BJ (cell line): ENCODE measurements around the gene TEX9. TPM values are rescaled to one million over a fixed set of nuclear protein-coding genes. Genes with fewer than 3 reads are reported as not detected.

ENCODE experiments used
- CTCF ChIA-PET: fragments of 350-600 bp; formaldehyde crosslinking; extraction: SDS; loops from one replicate; lab custom pipeline; 2021; ENCODE audit warnings: antibody characterized with exemption, inconsistent platforms; lab: Yijun Ruan, JAX
- POLR2A ChIA-PET: fragments of 300-600 bp; sonication (Branson Sonifier 250); formaldehyde crosslinking; extraction: SDS; loops from one replicate; lab custom pipeline; 2021; ENCODE audit warnings: antibody characterized with exemption; lab: Charles Lee
- DNase-seq: peaks from one replicate; pipeline ENCODE4 v3.0.0-alpha.2; 2011; ENCODE audit warnings: low read depth
- H3K27me3 ChIP-seq: 2 replicates; pipeline ENCODE4 v1.6.0; 2011; ENCODE audit warnings: low read length; ENCODE audit not compliant: control insufficient read depth, insufficient read depth
- H3K36me3 ChIP-seq: 2 replicates; pipeline ENCODE4 v1.5.1; 2011; ENCODE audit warnings: low read length; ENCODE audit not compliant: control insufficient read depth, insufficient read depth
- H3K4me3 ChIP-seq: 2 replicates; pipeline ENCODE4 v1.5.1; 2011; ENCODE audit warnings: low read depth, mild to moderate bottlenecking, control low read depth, low read length
- CTCF ChIP-seq: IDR thresholded peaks from 2 replicates; pipeline ENCODE4 v1.5.1; 2011; ENCODE audit warnings: low read depth, mild to moderate bottlenecking, control low read depth, inconsistent platforms, low read length, moderate library complexity; ENCODE audit not compliant: insufficient read depth
- polyA plus RNA-seq: library from polyadenylated mRNA; depleted of rRNA; stranded (reverse); fragments of >200 nt; gene quantifications from 2 replicates; pipeline ENCODE4 v1.2.3, GENCODE V29; 2011

TEX9 gene
- polyA plus RNA-seq, 1 experiment, result 0.72 TPM

DNA sequence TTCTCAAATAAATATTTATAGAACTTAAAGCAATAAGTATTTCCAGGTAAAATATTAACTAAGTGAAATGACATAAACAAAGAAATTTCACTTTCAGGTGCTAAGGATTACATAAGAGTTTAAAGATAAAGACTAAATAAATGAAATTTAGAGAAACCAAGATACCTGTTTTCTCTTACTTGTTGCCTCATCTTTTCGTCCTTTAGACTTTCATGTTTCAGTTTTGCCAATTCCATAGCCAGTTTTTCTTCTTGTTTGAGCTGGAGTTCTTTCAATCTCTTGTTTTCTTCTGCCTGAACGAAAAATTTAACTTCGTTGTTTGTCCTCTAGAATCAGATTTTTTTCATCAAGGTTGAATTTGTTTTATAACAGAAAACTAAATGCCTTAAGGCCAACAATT is 91.0 kb downstream of the TEX9 start:
- TF ChIP-seq CTCF, result no peak
- POLR2A ChIA-PET, result no interaction called here
- no peak for DNase-seq
- CTCF ChIA-PET, result no interaction called here
- no peaks in the 10 kb centered on the region for H3K27me3 ChIP-seq
- H3K36me3 ChIP-seq, result no peaks in the 10 kb centered on the region
- H3K4me3 ChIP-seq, result no peak overlapping the region

- Histone ChIP-seq H3K36me3 (no peaks in the 10 kb centered on the region), H3K27me3 (no peaks in the 10 kb centered on the region), H3K4me3 (no peak overlapping the region)
- TF ChIP-seq CTCF, result no peak
- no peak for DNase-seq
- ChIA-PET POLR2A (no interaction called here), CTCF (interaction anchor here (0.5 kb wide), 1 partner anchor 15 kb away, joined by 3 read pairs; no protein-coding TSS in a partner anchor)
Observed at GRCh38 chr15:56459096-56459495, 93.9 kb downstream of the TEX9 start.

- no peak overlapping the region for H3K4me3 ChIP-seq
- no peak for DNase-seq
- no peaks in the 10 kb centered on the region for H3K27me3 ChIP-seq
- CTCF ChIA-PET, result no interaction called here
- H3K36me3 ChIP-seq, result no peaks in the 10 kb centered on the region
- TF ChIP-seq CTCF, result no peak
- POLR2A ChIA-PET, result no interaction called here
Observed at GRCh38 chr15:56460071-56460470, 94.8 kb downstream of the TEX9 start.

- H3K4me3 ChIP-seq, result no peak overlapping the region
- ChIA-PET CTCF (no interaction called here), POLR2A (no interaction called here)
- no peaks in the 10 kb centered on the region for H3K27me3 ChIP-seq
- no peak for DNase-seq
- no peaks in the 10 kb centered on the region for H3K36me3 ChIP-seq
- TF ChIP-seq CTCF, result no peak
Observed at GRCh38 chr15:56460947-56461346, 95.7 kb downstream of the TEX9 start.

DNA sequence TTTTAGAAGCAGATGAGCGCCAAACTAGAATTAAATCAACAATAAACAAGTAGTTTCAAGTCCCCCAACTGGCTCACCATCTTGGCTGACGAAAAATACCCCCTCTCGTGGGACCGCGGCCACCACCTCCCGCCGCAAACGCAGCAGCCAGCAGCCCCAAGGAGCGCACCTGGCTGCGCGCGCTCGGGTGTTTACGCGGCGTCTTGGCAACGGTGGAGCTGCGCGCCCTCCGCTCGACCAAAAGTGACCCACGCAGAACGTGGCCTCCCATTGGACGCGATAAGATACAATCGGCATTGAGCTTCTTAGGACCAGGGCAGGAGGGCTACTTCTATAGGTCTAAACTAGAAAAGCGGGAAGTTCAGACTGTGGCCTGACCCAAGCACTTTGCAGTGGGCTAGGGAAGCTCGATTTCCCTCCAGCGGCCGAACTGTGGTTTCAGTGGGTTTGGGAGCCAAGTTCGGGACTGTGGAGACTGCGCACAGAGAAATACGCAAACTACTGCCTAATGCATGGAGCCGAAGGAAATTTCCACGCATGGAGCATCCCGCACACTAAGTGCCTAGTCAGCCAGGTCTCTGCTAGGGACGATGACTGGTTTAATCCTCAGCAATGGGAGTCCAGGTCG is 99.8 kb downstream of the TEX9 start, which contains the start of gene MNS1:
Gene MNS1, minus strand, starts transcription at position 245 of the 628 bp plus-strand sequence. Its CDS starts 165 bp downstream, at position 80.
- no peaks in the 10 kb centered on the region for H3K36me3 ChIP-seq
- no peak for TF ChIP-seq CTCF
- POLR2A ChIA-PET, result no interaction called here
- peaks cover 1% of the 10 kb centered on the region; the same call in 1 of the 2 replicates for H3K27me3 ChIP-seq
- peak within 1 kb of the TSS; percentile 57 for H3K4me3 ChIP-seq
- DNase-seq, result peak; percentile 92
- CTCF ChIA-PET, result interaction anchor here (1.5 kb wide), 1 partner anchor 27 kb away, joined by 4 read pairs; no protein-coding TSS in a partner anchor
